Measurements from ENCODE around the gene EFCAB10. TPM values are rescaled to one million over a fixed set of nuclear protein-coding genes. Genes with fewer than 3 reads are reported as not detected.

Gene EFCAB10
- polyA plus RNA-seq, 1 of the 3 experiments (the other 2 are of a cell fraction), result 0.51 TPM

DNA sequence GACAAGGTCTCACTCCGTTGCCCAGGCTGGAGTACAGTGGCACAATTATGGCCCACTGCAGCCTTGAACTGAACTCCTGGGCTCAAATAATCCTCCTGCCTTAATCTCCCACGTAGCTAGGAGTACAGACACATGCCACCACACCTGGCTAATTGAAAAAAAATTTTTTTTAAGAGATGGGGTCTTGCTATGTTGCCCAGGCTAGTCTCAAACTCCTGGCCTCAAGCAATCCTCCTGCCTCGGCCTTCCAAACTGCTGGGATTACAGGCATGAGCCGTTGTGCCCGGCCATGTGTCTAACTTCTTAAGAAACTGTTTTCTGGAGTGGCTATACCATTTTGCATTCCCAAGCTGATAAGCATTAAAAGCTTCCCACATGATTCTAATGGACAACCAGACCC, 9.5 kb upstream of the EFCAB10 start:
- Histone ChIP-seq H3F3A (replicated peaks; ENCODE audit: insufficient read depth) (peaks cover 4% of the 10 kb centered on the region), H3K4me2 (no peak overlapping the region), H3K36me3 (replicated peaks in 1 of 2; ENCODE audit: control insufficient read depth in 1 of 2, insufficient read depth in 2 of 2, low read length in 1 of 2) (no peaks in the 10 kb centered on the region), H3K9me3 (no peaks in the 10 kb centered on the region), H3K9me2 (no peaks in the 10 kb centered on the region), H3K9ac (no peak overlapping the region), H3K79me2 (ENCODE audit: insufficient read depth) (no peaks in the 10 kb centered on the region), H2AFZ (ENCODE audit: low read depth) (no peak overlapping the region), H4K20me1 (ENCODE audit: insufficient read depth) (no peaks in the 10 kb centered on the region), H3K4me1 (ENCODE audit: control insufficient read depth in 1 of 2, insufficient read depth in 2 of 2, low read depth in 1 of 2, low read length in 1 of 2) (peaks cover 0 to 6% of the 10 kb centered on the region in 2 experiments; a peak in 1 of 4 replicates), H3K27me3 (ENCODE audit: insufficient read depth) (no peaks in the 10 kb centered on the region), H3K27ac (ENCODE audit: low read depth in 2 of 2, low read length in 1 of 2) (no peak overlapping the region), H3K4me3 (ENCODE audit: low read depth in 2 of 2, low read length in 1 of 2) (no peak overlapping the region)
- DNase-seq, result no peak
- ChIA-PET POLR2A (no interaction called here), CTCF (interaction anchor here (0.7 to 3.7 kb wide), 13 partner anchors 8 to 707 kb away, joined by 3 to 29 read pairs (median 4); partner anchors contain the start of genes EFCAB10 and RINT1)
- WGBS (ENCODE audit: low lambda C conversion rate), result 56% methylated on average over 5 of the region's 5 CpGs
- TF ChIP-seq, protein P1, sequence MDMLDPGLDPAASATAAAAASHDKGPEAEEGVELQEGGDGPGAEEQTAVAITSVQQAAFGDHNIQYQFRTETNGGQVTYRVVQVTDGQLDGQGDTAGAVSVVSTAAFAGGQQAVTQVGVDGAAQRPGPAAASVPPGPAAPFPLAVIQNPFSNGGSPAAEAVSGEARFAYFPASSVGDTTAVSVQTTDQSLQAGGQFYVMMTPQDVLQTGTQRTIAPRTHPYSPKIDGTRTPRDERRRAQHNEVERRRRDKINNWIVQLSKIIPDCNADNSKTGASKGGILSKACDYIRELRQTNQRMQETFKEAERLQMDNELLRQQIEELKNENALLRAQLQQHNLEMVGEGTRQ (IDR thresholded peaks at IDR 0.05; ENCODE audit: borderline replicate concordance, low read depth, low read length), result no peak
- TF ChIP-seq POLR2AphosphoS5 (IDR thresholded peaks at IDR 0.05; ENCODE audit: low read depth, low read length) (no peak), SIN3A (IDR thresholded peaks at IDR 0.05; ENCODE audit: borderline replicate concordance, low read depth, low read length) (no peak), EZH2phosphoT487 (IDR thresholded peaks at IDR 0.05; ENCODE audit: borderline replicate concordance, low read depth) (no peak), ELF1 (IDR thresholded peaks at IDR 0.05) (no peak), MXI1 (IDR thresholded peaks at IDR 0.05; ENCODE audit: low read depth, low read length) (no peak), RAD21 (IDR thresholded peaks at IDR 0.05; ENCODE audit: low read length) (no peak), FOXM1 (IDR thresholded peaks at IDR 0.05; ENCODE audit: low read depth) (no peak), TAF1 (IDR thresholded peaks at IDR 0.05; ENCODE audit: borderline replicate concordance, low read depth, low read length) (no peak)
- TF ChIP-seq, protein P2, sequence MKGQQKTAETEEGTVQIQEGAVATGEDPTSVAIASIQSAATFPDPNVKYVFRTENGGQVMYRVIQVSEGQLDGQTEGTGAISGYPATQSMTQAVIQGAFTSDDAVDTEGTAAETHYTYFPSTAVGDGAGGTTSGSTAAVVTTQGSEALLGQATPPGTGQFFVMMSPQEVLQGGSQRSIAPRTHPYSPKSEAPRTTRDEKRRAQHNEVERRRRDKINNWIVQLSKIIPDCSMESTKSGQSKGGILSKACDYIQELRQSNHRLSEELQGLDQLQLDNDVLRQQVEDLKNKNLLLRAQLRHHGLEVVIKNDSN (IDR thresholded peaks at IDR 0.05; ENCODE audit: borderline replicate concordance, low read depth), result no peak
- TF ChIP-seq, protein P3, sequence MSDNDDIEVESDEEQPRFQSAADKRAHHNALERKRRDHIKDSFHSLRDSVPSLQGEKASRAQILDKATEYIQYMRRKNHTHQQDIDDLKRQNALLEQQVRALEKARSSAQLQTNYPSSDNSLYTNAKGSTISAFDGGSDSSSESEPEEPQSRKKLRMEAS (IDR thresholded peaks at IDR 0.05; ENCODE audit: low read depth), result no peak

DNA sequence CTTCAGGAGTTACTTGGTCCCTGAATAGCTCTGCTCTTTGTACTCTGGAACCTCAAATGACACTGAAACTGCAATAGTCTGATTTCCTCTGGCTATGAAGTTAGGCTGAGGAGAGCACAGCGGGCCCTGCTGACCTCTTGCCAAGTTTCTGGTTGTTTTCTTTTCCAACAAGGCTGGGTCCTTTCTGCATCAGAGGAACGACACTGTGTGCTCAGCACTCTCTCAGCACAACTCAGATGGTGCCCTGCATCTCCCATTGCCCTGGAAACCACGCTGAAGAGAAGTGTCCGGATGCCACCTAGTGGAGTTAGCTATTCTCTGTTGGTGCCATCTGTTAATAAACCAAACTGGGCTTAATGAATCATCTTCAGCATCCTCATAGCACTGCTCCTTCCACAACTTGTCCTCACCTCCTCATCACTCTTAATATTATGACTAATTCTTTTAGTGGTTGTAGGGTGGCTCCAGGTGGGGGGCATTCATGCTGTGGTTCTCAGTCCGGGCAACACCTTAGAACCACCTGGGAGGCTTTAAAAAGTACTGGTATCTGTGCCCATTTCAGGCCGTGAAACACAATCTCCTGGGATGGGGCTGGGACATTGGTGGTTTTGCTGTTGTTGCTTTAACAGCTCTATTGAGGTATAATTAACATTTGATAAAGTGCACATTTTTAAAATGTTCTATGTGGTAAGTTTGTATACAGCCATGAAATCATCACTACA, 8.2 kb upstream of the EFCAB10 start:
- ChIA-PET CTCF (interaction anchor here (0.6 to 3.7 kb wide), 63 partner anchors 8 to 706 kb away, joined by 3 to 30 read pairs (median 4); partner anchors contain the start of genes EFCAB10, KMT2E and RINT1), POLR2A (interaction anchor here (0.9 to 1.0 kb wide), 2 partner anchors 58 to 201 kb away, joined by 3 read pairs; partner anchors contain the start of gene RINT1)
- Histone ChIP-seq H3K4me2 (peak overlapping the region; percentile 7; the same call in 1 of the 2 replicates), H3K9ac (no peak overlapping the region), H3K9me3 (no peaks in the 10 kb centered on the region), H3K27me3 (ENCODE audit: insufficient read depth) (no peaks in the 10 kb centered on the region), H3K27ac (ENCODE audit: low read depth in 2 of 2, low read length in 1 of 2) (no peak overlapping the region), H3K9me2 (no peaks in the 10 kb centered on the region), H3K79me2 (ENCODE audit: insufficient read depth) (no peaks in the 10 kb centered on the region), H3K36me3 (replicated peaks in 1 of 2; ENCODE audit: control insufficient read depth in 1 of 2, insufficient read depth in 2 of 2, low read length in 1 of 2) (no peaks in the 10 kb centered on the region), H3K4me3 (ENCODE audit: low read depth in 2 of 2, low read length in 1 of 2) (no peak overlapping the region), H2AFZ (ENCODE audit: low read depth) (0 out of 2 replicates have a peak overlapping the region, but pooled peaks have one; percentile 56), H4K20me1 (ENCODE audit: insufficient read depth) (no peaks in the 10 kb centered on the region), H3F3A (replicated peaks; ENCODE audit: insufficient read depth) (peaks cover 4% of the 10 kb centered on the region), H3K4me1 (ENCODE audit: control insufficient read depth in 1 of 2, insufficient read depth in 2 of 2, low read depth in 1 of 2, low read length in 1 of 2) (peaks cover 0 to 6% of the 10 kb centered on the region in 2 experiments; a peak in 1 of 4 replicates)
- DNase-seq, result peak; percentile 88
- WGBS (ENCODE audit: low lambda C conversion rate), result 30% methylated on average over 6 of the region's 6 CpGs
- TF ChIP-seq, protein P3 (IDR thresholded peaks at IDR 0.05; ENCODE audit: low read depth), result 0 out of 2 replicates have a peak, but pooled peaks have one; percentile 33
- TF ChIP-seq JUND (IDR thresholded peaks at IDR 0.05) (peak; percentile 11; the same call in 1 of the 2 replicates), RCOR1 (IDR thresholded peaks at IDR 0.05; ENCODE audit: low read length) (peak; percentile 48; the same call in 1 of the 2 replicates), FOSL2 (IDR thresholded peaks at IDR 0.05; ENCODE audit: borderline replicate concordance, low read depth) (0 out of 2 replicates have a peak, but pooled peaks have one; percentile 2), SMC3 (IDR thresholded peaks at IDR 0.05; ENCODE audit: low read depth, low read length) (peak; percentile 89), MEF2A (IDR thresholded peaks at IDR 0.05; ENCODE audit: borderline replicate concordance, low read depth) (no peak), GATA2 (CRISPR knock-in tag; IDR thresholded peaks at IDR 0.05) (no peak), RFX5 (IDR thresholded peaks at IDR 0.05; ENCODE audit: low read length) (peak; percentile 78), RAD21 (IDR thresholded peaks at IDR 0.05; ENCODE audit: low read length) (peak; percentile 99), NRF1 (IDR thresholded peaks at IDR 0.05; ENCODE audit: low read depth, low read length) (no peak), CHD2 (IDR thresholded peaks at IDR 0.05; ENCODE audit: low read length, partially characterized antibody) (peak; percentile 67), TCF12 (IDR thresholded peaks at IDR 0.05) (peak; percentile 36; the same call in 1 of the 2 replicates), MXI1 (IDR thresholded peaks at IDR 0.05; ENCODE audit: low read depth, low read length) (peak; percentile 71)
- TF ChIP-seq, protein P4, sequence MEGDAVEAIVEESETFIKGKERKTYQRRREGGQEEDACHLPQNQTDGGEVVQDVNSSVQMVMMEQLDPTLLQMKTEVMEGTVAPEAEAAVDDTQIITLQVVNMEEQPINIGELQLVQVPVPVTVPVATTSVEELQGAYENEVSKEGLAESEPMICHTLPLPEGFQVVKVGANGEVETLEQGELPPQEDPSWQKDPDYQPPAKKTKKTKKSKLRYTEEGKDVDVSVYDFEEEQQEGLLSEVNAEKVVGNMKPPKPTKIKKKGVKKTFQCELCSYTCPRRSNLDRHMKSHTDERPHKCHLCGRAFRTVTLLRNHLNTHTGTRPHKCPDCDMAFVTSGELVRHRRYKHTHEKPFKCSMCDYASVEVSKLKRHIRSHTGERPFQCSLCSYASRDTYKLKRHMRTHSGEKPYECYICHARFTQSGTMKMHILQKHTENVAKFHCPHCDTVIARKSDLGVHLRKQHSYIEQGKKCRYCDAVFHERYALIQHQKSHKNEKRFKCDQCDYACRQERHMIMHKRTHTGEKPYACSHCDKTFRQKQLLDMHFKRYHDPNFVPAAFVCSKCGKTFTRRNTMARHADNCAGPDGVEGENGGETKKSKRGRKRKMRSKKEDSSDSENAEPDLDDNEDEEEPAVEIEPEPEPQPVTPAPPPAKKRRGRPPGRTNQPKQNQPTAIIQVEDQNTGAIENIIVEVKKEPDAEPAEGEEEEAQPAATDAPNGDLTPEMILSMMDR (IDR thresholded peaks at IDR 0.05), result peak; percentile 95

Data from SK-N-SH (cell line).